Retinal pigment epithelial cell (primary cell): ENCODE data around the gene C6orf163.
A peak's percentile ranks its signal among the peaks of the same experiment; 100 is the strongest.

Experiments used
- DNase-seq: peaks from one replicate; pipeline ENCODE4 v3.0.0-alpha.2; 2010; ENCODE audit warnings: low read depth
- H3K4me3 ChIP-seq: 2 replicates; pipeline ENCODE4 v1.5.1; 2011; ENCODE audit warnings: mild to moderate bottlenecking, low read length, control low read depth, moderate library complexity
- CTCF ChIP-seq: conservative IDR thresholded peaks from 2 replicates; pipeline ENCODE4 v1.5.1; 2011; ENCODE audit warnings: low read depth, low read length, control low read depth, inconsistent platforms

C6orf163 gene

GRCh38 chr6:87393026-87393622 lies 48.5 kb downstream of the C6orf163 start:
- peak; percentile 31 for DNase-seq
- no peak overlapping the region for H3K4me3 ChIP-seq
- peak; percentile 66 for TF ChIP-seq CTCF

GRCh38 chr6:87395431-87395830 lies 50.8 kb downstream of the C6orf163 start:
- TF ChIP-seq CTCF, result no peak
- H3K4me3 ChIP-seq, result no peak overlapping the region
- no peak for DNase-seq

GRCh38 chr6:87396595-87397392 lies 52.2 kb downstream of the C6orf163 start:
- no peak for TF ChIP-seq CTCF
- H3K4me3 ChIP-seq, result no peak overlapping the region
- no peak for DNase-seq

GRCh38 chr6:87397656-87398055 lies 53.0 kb downstream of the C6orf163 start:
- no peak for TF ChIP-seq CTCF
- no peak for DNase-seq
- H3K4me3 ChIP-seq, result no peak overlapping the region

GRCh38 chr6:87401832-87402231 lies 57.2 kb downstream of the C6orf163 start:
- DNase-seq, result no peak
- no peak overlapping the region for H3K4me3 ChIP-seq
- TF ChIP-seq CTCF, result no peak

- DNase-seq, result no peak
- peak overlapping the region; percentile 84 for H3K4me3 ChIP-seq
- no peak for TF ChIP-seq CTCF
Measured at GRCh38 chr6:87407561-87407900, 62.9 kb downstream of the C6orf163 start.
